ENCODE data around the gene MFNG. TPM values are rescaled to one million over a fixed set of nuclear protein-coding genes. Genes with fewer than 3 reads are reported as not detected.

MFNG gene
- total RNA-seq, 2 experiments from 2014 or later = 85.1 to 89.9 TPM

DNA sequence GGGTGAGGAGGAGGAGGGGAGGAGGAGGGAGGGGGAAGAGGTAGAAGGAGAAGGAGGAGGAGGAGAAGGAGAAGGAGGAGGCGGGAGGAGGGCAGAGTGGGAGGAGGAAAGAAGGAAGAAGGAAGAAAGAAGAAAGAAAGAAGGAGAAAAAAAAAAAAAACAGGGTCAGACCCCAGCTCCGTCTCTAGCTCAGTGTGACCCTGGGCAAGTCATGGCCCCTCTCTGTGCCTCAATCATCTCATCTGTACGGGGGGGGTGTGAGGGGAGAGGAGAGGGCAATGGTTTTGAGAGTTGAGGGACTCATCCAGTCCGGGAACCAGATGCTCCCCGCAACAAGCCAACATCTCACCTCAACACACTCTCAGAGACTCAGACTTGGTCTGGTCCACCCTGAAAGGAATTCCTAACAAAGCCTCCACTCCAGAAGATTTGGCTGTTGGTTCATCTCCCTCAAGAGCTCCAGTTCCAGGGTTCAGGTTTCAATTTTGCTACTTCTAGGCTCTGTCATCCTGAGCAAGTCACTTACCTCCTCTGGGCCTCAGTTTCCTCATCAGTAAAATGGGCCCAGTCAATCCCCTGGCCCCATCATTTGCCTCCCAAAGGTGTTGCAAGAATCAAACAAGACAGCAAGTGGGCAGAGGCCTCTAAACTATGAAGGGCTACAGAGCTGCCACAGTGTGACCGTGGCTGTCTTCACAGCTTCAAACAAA lies 25.4 kb upstream of the MFNG start:
- no peak for DNase-seq
- Histone ChIP-seq H3K27ac (ENCODE audit: low read depth in 1 of 2, low read length in 2 of 2) (no peak overlapping the region), H3K9me3 (ENCODE audit: control insufficient read depth in 1 of 2, insufficient read depth in 1 of 2, low read length in 2 of 2) (no peaks in the 10 kb centered on the region), H3K4me1 (ENCODE audit: insufficient read depth, low read length) (no peaks in the 10 kb centered on the region), H3K27me3 (ENCODE audit: control insufficient read depth in 1 of 2, insufficient read depth in 2 of 2, low read length in 2 of 2) (no peaks in the 10 kb centered on the region), H3K36me3 (ENCODE audit: insufficient read depth, low read length) (no peaks in the 10 kb centered on the region), H3K4me3 (ENCODE audit: low read length) (no peak overlapping the region)
- Mint-ChIP-seq H3K36me3 (ENCODE audit: low read depth) (no peaks in the 10 kb centered on the region), H3K27ac (no peak overlapping the region), H3K27me3 (no peaks in the 10 kb centered on the region), H3K4me3 (no peak overlapping the region), H3K9me3 (no peaks in the 10 kb centered on the region), H3K4me1 (ENCODE audit: low read depth) (no peaks in the 10 kb centered on the region)
- intact Hi-C loops (cut with DNase I, micrococcal nuclease) = no loop called here
- CTCF ChIA-PET = no interaction called here
- POLR2A ChIA-PET = no interaction called here
- ATAC-seq (ENCODE audit: poor library complexity) = no peak
- TF ChIP-seq, protein P1, sequence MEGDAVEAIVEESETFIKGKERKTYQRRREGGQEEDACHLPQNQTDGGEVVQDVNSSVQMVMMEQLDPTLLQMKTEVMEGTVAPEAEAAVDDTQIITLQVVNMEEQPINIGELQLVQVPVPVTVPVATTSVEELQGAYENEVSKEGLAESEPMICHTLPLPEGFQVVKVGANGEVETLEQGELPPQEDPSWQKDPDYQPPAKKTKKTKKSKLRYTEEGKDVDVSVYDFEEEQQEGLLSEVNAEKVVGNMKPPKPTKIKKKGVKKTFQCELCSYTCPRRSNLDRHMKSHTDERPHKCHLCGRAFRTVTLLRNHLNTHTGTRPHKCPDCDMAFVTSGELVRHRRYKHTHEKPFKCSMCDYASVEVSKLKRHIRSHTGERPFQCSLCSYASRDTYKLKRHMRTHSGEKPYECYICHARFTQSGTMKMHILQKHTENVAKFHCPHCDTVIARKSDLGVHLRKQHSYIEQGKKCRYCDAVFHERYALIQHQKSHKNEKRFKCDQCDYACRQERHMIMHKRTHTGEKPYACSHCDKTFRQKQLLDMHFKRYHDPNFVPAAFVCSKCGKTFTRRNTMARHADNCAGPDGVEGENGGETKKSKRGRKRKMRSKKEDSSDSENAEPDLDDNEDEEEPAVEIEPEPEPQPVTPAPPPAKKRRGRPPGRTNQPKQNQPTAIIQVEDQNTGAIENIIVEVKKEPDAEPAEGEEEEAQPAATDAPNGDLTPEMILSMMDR (IDR thresholded peaks at IDR 0.05) = no peak

DNA sequence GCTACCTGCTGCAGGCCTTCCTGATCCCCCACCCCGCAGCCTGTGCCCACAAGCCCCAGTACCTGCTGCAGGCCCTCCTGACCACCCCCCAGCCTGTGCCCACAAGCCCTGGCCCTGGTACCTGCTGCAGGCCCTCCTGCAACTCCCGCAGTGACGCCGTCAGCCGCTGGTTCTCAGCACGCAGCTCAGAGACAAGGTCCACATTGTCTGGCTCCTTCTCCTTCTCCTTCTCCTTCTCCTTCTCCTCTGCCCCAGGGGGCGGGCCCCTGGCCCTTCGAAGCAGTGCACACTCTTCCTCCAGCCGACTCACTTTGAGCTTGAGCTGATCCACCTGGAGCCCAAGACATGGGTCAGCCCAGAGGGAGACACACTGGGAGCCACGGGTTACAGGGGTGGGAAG lies 23.9 kb upstream of the MFNG start:
- no peak overlapping the region for H3K27ac Mint-ChIP-seq
- H3K27me3 Mint-ChIP-seq = no peaks in the 10 kb centered on the region
- TF ChIP-seq, protein P1 (IDR thresholded peaks at IDR 0.05) = no peak
- ChIA-PET POLR2A (no interaction called here), CTCF (no interaction called here)
- no peak overlapping the region for H3K4me3 Mint-ChIP-seq
- H3K36me3 Mint-ChIP-seq (ENCODE audit: low read depth) = no peaks in the 10 kb centered on the region
- ATAC-seq (ENCODE audit: poor library complexity) (no peak), DNase-seq (no peak)
- Histone ChIP-seq H3K4me1 (ENCODE audit: insufficient read depth, low read length) (no peaks in the 10 kb centered on the region), H3K27ac (ENCODE audit: low read depth in 1 of 2, low read length in 2 of 2) (no peak overlapping the region), H3K9me3 (ENCODE audit: control insufficient read depth in 1 of 2, insufficient read depth in 1 of 2, low read length in 2 of 2) (no peaks in the 10 kb centered on the region), H3K4me3 (ENCODE audit: low read length) (no peak overlapping the region), H3K27me3 (ENCODE audit: control insufficient read depth in 1 of 2, insufficient read depth in 2 of 2, low read length in 2 of 2) (no peaks in the 10 kb centered on the region), H3K36me3 (ENCODE audit: insufficient read depth, low read length) (no peaks in the 10 kb centered on the region)
- intact Hi-C loops (cut with DNase I, micrococcal nuclease) = no loop called here
- no peaks in the 10 kb centered on the region for H3K9me3 Mint-ChIP-seq
- H3K4me1 Mint-ChIP-seq (ENCODE audit: low read depth) = no peaks in the 10 kb centered on the region

DNA sequence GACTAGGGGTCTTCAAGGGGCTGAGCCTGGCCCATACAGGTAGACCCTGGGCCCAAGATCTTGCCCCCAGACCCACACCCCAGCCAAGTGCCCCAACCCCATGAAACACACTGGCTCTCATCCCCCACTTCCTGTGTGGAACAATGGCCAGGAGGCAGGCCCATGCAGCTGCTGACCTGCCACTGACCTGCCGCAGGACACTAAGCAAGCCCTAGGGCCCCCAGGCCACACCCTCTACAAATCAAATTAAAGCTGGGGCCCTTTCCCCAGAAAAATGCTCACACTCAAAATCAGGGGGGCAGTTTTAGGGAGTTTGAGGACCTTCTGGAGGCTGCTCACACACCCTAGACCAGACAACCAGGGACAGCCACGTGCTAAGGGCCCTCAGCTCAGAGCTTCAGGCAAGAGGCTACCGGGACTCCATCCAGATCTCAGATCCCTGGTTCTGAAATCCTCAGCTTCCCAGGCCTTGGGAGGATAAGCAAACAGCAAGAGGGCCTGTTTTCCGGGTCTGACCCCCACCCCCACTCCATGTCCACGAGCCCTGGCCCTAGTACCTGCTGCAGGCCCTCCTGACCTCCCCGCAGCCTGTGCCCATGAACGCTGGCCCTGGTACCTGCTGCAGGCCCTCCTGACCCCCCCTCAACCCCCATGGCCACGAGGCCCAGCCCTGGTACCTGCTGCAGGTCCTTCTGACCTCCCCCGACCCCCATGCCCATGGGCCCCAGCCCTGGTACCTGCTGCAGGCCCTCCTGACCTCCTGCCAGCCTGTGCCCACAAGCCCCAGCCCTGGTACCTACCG lies 23.1 kb upstream of the MFNG start:
- H3K27ac Mint-ChIP-seq = no peak overlapping the region
- no peaks in the 10 kb centered on the region for H3K36me3 ChIP-seq (ENCODE audit: insufficient read depth, low read length)
- no peaks in the 10 kb centered on the region for H3K27me3 Mint-ChIP-seq
- no peak overlapping the region for H3K27ac ChIP-seq (ENCODE audit: low read depth in 1 of 2, low read length in 2 of 2)
- DNase-seq (no peak), ATAC-seq (ENCODE audit: poor library complexity) (no peak)
- ChIA-PET CTCF (no interaction called here), POLR2A (no interaction called here)
- intact Hi-C loops (cut with DNase I, micrococcal nuclease) = no loop called here
- H3K27me3 ChIP-seq (ENCODE audit: control insufficient read depth in 1 of 2, insufficient read depth in 2 of 2, low read length in 2 of 2) = no peaks in the 10 kb centered on the region
- H3K9me3 Mint-ChIP-seq = no peaks in the 10 kb centered on the region
- H3K4me3 Mint-ChIP-seq = no peak overlapping the region
- H3K4me1 ChIP-seq (ENCODE audit: insufficient read depth, low read length) = no peaks in the 10 kb centered on the region
- no peaks in the 10 kb centered on the region for H3K36me3 Mint-ChIP-seq (ENCODE audit: low read depth)
- no peak overlapping the region for H3K4me3 ChIP-seq (ENCODE audit: low read length)
- H3K9me3 ChIP-seq (ENCODE audit: control insufficient read depth in 1 of 2, insufficient read depth in 1 of 2, low read length in 2 of 2) = no peaks in the 10 kb centered on the region
- H3K4me1 Mint-ChIP-seq (ENCODE audit: low read depth) = no peaks in the 10 kb centered on the region
- TF ChIP-seq, protein P1 (IDR thresholded peaks at IDR 0.05) = no peak
